Thoracic aorta (tissue), 2 donors: ENCODE results near the gene OR10G8. TPM values are rescaled to one million over a fixed set of nuclear protein-coding genes. Genes with fewer than 3 reads are reported as not detected.
A peak's percentile ranks its signal among the peaks of the same experiment; 100 is the strongest.

Experiments used
- ATAC-seq: fragments of 150-250 bp; one replicate; pipeline ENCODE4 v1.8.0; 2017; ENCODE audit warnings: low read depth; ENCODE audit not compliant: insufficient number of reproducible peaks, low FRiP score
- DNase-seq: peaks from one replicate; pipeline ENCODE4 v3.0.0-alpha.2; 2020; ENCODE audit warnings: low spot score
- H3K27ac ChIP-seq, 2 donors: fragments of 200-600 bp; sonication (generic); 1 replicate in 1 of 2; 2 replicates in 1 of 2; pipeline ENCODE4 v1.5.1; 2016; ENCODE audit warnings: mild to moderate bottlenecking in 2 of 2, moderate library complexity in 2 of 2
- H3K27me3 ChIP-seq: fragments of 200-600 bp; sonication (generic); replicated peaks from 2 replicates; pipeline ENCODE4 v1.6.0; 2016; ENCODE audit warnings: mild to moderate bottlenecking; ENCODE audit not compliant: insufficient read depth
- H3K36me3 ChIP-seq: fragments of 200-600 bp; sonication (generic); one replicate; pipeline ENCODE4 v1.5.1; 2016
- H3K4me1 ChIP-seq, 2 donors: fragments of 200-600 bp; sonication (generic); 1 replicate in 1 of 2; 2 replicates in 1 of 2; pipeline versions ENCODE4 v1.5.1 to v1.6.0; 2016; ENCODE audit warnings: low read depth in 2 of 2, mild to moderate bottlenecking in 1 of 2; ENCODE audit not compliant: control insufficient read depth in 1 of 2
- H3K4me3 ChIP-seq: fragments of 200-600 bp; sonication (generic); 2 replicates; pipeline ENCODE4 v1.5.1; 2016; ENCODE audit warnings: mild to moderate bottlenecking
- H3K9me3 ChIP-seq: fragments of 200-600 bp; sonication (generic); 2 replicates; pipeline ENCODE4 v1.5.1; 2016
- total RNA-seq, 2 donors: library from RNA; depleted of rRNA; stranded (reverse); fragments of >200 nt; gene quantifications; one replicate each; pipeline versions ENCODE4 v1.1.0 to v1.2.3, GENCODE V29; 2016
- TF ChIP-seq, protein P1 (sequence below): fragments of 200-600 bp; sonication (generic); IDR thresholded peaks from one replicate; pipeline ENCODE4 v1.5.1; 2019; ENCODE audit warnings: antibody characterized with exemption

OR10G8 gene
- total RNA-seq, 2 donors from 2014 or later: not detected

- DNase-seq (no peak), ATAC-seq (no peak)
- Histone ChIP-seq H3K36me3 (no peaks in the 10 kb centered on the region), H3K27me3 (peaks cover 3% of the 10 kb centered on the region), H3K9me3 (no peaks in the 10 kb centered on the region), H3K27ac (no peak overlapping the region), H3K4me3 (no peak overlapping the region), H3K4me1 (peaks cover 0 to 16% of the 10 kb centered on the region in 2 donors)
- TF ChIP-seq, protein P1, sequence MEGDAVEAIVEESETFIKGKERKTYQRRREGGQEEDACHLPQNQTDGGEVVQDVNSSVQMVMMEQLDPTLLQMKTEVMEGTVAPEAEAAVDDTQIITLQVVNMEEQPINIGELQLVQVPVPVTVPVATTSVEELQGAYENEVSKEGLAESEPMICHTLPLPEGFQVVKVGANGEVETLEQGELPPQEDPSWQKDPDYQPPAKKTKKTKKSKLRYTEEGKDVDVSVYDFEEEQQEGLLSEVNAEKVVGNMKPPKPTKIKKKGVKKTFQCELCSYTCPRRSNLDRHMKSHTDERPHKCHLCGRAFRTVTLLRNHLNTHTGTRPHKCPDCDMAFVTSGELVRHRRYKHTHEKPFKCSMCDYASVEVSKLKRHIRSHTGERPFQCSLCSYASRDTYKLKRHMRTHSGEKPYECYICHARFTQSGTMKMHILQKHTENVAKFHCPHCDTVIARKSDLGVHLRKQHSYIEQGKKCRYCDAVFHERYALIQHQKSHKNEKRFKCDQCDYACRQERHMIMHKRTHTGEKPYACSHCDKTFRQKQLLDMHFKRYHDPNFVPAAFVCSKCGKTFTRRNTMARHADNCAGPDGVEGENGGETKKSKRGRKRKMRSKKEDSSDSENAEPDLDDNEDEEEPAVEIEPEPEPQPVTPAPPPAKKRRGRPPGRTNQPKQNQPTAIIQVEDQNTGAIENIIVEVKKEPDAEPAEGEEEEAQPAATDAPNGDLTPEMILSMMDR: no peak
Observed at GRCh38 chr11:124072147-124072546, 45.5 kb downstream of the OR10G8 start.

- H3K4me1 ChIP-seq: peaks cover 0 to 16% of the 10 kb centered on the region in 2 donors
- H3K27me3 ChIP-seq: peaks cover 3% of the 10 kb centered on the region
- no peak overlapping the region for H3K4me3 ChIP-seq
- no peak for ATAC-seq
- DNase-seq: no peak
- H3K36me3 ChIP-seq: no peaks in the 10 kb centered on the region
- TF ChIP-seq, protein P1: no peak
- H3K27ac ChIP-seq: no peak overlapping the region
- H3K9me3 ChIP-seq: no peaks in the 10 kb centered on the region
Observed at GRCh38 chr11:124074554-124074953, 48.0 kb downstream of the OR10G8 start.

- TF ChIP-seq, protein P1: no peak
- Histone ChIP-seq H3K27ac (no peak overlapping the region), H3K36me3 (no peaks in the 10 kb centered on the region), H3K4me1 (peaks cover 0 to 16% of the 10 kb centered on the region in 2 donors), H3K4me3 (no peak overlapping the region), H3K27me3 (peaks cover 3% of the 10 kb centered on the region), H3K9me3 (no peaks in the 10 kb centered on the region)
- ATAC-seq: no peak
- no peak for DNase-seq
Observed at GRCh38 chr11:124075492-124075840, 48.9 kb downstream of the OR10G8 start.

- Histone ChIP-seq H3K4me1 (peaks cover 0 to 16% of the 10 kb centered on the region in 2 donors), H3K36me3 (no peaks in the 10 kb centered on the region), H3K4me3 (peak overlapping the region; percentile 72), H3K27ac (no peak overlapping the region), H3K9me3 (no peaks in the 10 kb centered on the region), H3K27me3 (peaks cover 3% of the 10 kb centered on the region)
- TF ChIP-seq, protein P1: no peak
- DNase-seq: no peak
- ATAC-seq: no peak
Observed at GRCh38 chr11:124075841-124076651, 49.4 kb downstream of the OR10G8 start.

GRCh38 chr11:124077266-124077665 is 50.7 kb downstream of the OR10G8 start:
- ATAC-seq (no peak), DNase-seq (no peak)
- TF ChIP-seq, protein P1: no peak
- no peaks in the 10 kb centered on the region for H3K36me3 ChIP-seq
- no peaks in the 10 kb centered on the region for H3K9me3 ChIP-seq
- no peak overlapping the region for H3K27ac ChIP-seq
- peaks cover 3% of the 10 kb centered on the region for H3K27me3 ChIP-seq
- peaks cover 0 to 10% of the 10 kb centered on the region in 2 donors for H3K4me1 ChIP-seq
- H3K4me3 ChIP-seq: no peak overlapping the region
